Endothelial cell of umbilical vein (primary cell): ENCODE measurements around the gene ADORA2B. TPM values are rescaled to one million over a fixed set of nuclear protein-coding genes. Genes with fewer than 3 reads are reported as not detected.

Experiments
- BruUV-seq: library from RNA; stranded (reverse); fragments of 400-500 nt; replicated peaks from 2 replicates; lab custom pipeline; 2021; lab: Mats Ljungman, UMichigan
- CTCF ChIA-PET: fragments of 300-600, 350-600 bp; sonication (Branson Sonifier 250); formaldehyde crosslinking; loops from one replicate; lab custom pipeline; 2021; ENCODE audit warnings: antibody characterized with exemption, inconsistent platforms; lab: Charles Lee
- POLR2A ChIA-PET: fragments of 300-600, 350-600 bp; sonication (Branson Sonifier 250); formaldehyde crosslinking; loops from one replicate; lab custom pipeline; 2021; ENCODE audit warnings: antibody characterized with exemption, inconsistent platforms; lab: Charles Lee
- DNase-seq: peaks from one replicate; pipeline ENCODE4 v3.0.0-alpha.2; 2011; ENCODE audit warnings: low read depth, low spot score
- FAIRE-seq: peaks from 2 replicates; lab custom pipeline; 2011; peaks lifted over from hg19 to GRCh38; lab: Jason Lieb, UNC
- H2AFZ ChIP-seq: 2 replicates; pipeline ENCODE4 v1.6.0; 2012; ENCODE audit warnings: low read depth, low read length, control low read depth, inconsistent platforms
- H3K27ac ChIP-seq: 2 replicates; pipeline ENCODE4 v1.5.1; 2011; ENCODE audit warnings: low read depth, mild to moderate bottlenecking, control low read depth, low read length, moderate library complexity; ENCODE audit not compliant: insufficient read depth
- H3K27me3 ChIP-seq, 2 experiments: 2 replicates each; pipeline versions ENCODE4 v1.6.0 to v1.6.1; 2011; ENCODE audit warnings: low read length in 2 of 2, mixed read lengths in 1 of 2; ENCODE audit not compliant: control insufficient read depth in 2 of 2, insufficient read depth in 2 of 2
- H3K36me3 ChIP-seq, 2 experiments: 2 replicates in 1 of 2; 3 replicates in 1 of 2; pipeline ENCODE4 v1.5.1; 2011; ENCODE audit warnings: low read length in 2 of 2, mild to moderate bottlenecking in 1 of 2, moderate library complexity in 1 of 2; ENCODE audit not compliant: control insufficient read depth in 2 of 2, insufficient read depth in 2 of 2; ENCODE audit errors: extremely low read depth in 1 of 2
- H3K4me1 ChIP-seq: 3 replicates; pipeline ENCODE4 v1.5.1; 2011; ENCODE audit warnings: mild to moderate bottlenecking, low read length; ENCODE audit not compliant: control insufficient read depth, insufficient read depth; ENCODE audit errors: extremely low read depth
- H3K4me2 ChIP-seq: 2 replicates; pipeline ENCODE4 v1.6.1; 2011; ENCODE audit warnings: low read length, control low read depth, mixed read lengths; ENCODE audit not compliant: insufficient read depth
- H3K4me3 ChIP-seq, 3 experiments: fragments of 200-600 bp in 1 of 3; sonication (generic), shearing (Covaris generic) in 1 of 3; replicated peaks in 1 of 3; 2 replicates each; pipeline ENCODE4 v1.5.1; 2011 to 2016; ENCODE audit warnings: control low read depth in 3 of 3, low read length in 3 of 3, mild to moderate bottlenecking in 2 of 3, inconsistent platforms in 1 of 3, low read depth in 1 of 3, moderate library complexity in 1 of 3; ENCODE audit not compliant: insufficient read depth in 1 of 3
- H3K79me2 ChIP-seq: 2 replicates; pipeline ENCODE4 v1.6.0; 2012; ENCODE audit warnings: low read length, inconsistent platforms; ENCODE audit not compliant: control insufficient read depth, insufficient read depth
- H3K9ac ChIP-seq: replicated peaks from 2 replicates; pipeline ENCODE3; 2011; ENCODE audit warnings: low read length, control low read depth; ENCODE audit not compliant: insufficient read depth; ENCODE audit errors: extremely low read depth
- H3K9me1 ChIP-seq: replicated peaks from 3 replicates; pipeline ENCODE4 v1.6.0; 2011; ENCODE audit warnings: mild to moderate bottlenecking, low read length; ENCODE audit not compliant: control insufficient read depth, insufficient read depth; ENCODE audit errors: extremely low read depth
- H3K9me3 ChIP-seq: replicated peaks from 2 replicates; pipeline ENCODE4 v1.5.1; 2012; ENCODE audit warnings: low read length, inconsistent platforms; ENCODE audit not compliant: control insufficient read depth, insufficient read depth
- H4K20me1 ChIP-seq: replicated peaks from 2 replicates; pipeline ENCODE3; 2011; ENCODE audit warnings: mild to moderate bottlenecking, low read length; ENCODE audit not compliant: control insufficient read depth, insufficient read depth; ENCODE audit errors: extremely low read depth
- EZH2 ChIP-seq: IDR thresholded peaks from 2 replicates; pipeline ENCODE4 v1.6.1; 2012; ENCODE audit warnings: borderline replicate concordance, low read depth, mild to moderate bottlenecking, moderate library complexity, low read length, inconsistent platforms; ENCODE audit not compliant: severe bottlenecking
- FOS ChIP-seq: IDR thresholded peaks from 2 replicates; pipeline ENCODE4 v1.6.1; 2011; ENCODE audit warnings: mild to moderate bottlenecking, low read length, moderate library complexity, borderline replicate concordance; ENCODE audit not compliant: insufficient read depth
- GATA2 ChIP-seq: IDR thresholded peaks from 2 replicates; pipeline ENCODE4 v1.7.0; 2011; ENCODE audit warnings: low read depth, mild to moderate bottlenecking, moderate library complexity, mixed read lengths, low read length; ENCODE audit not compliant: insufficient read length, insufficient read depth
- JUN ChIP-seq: IDR thresholded peaks from 2 replicates; pipeline ENCODE4 v1.6.1; 2011; ENCODE audit warnings: borderline replicate concordance, low read depth; ENCODE audit not compliant: insufficient read length, insufficient read depth
- MAX ChIP-seq: IDR thresholded peaks from 2 replicates; pipeline ENCODE4 v1.6.1; 2011; ENCODE audit not compliant: insufficient read depth, insufficient read length
- MYC ChIP-seq: IDR thresholded peaks from one replicate; pipeline ENCODE4 v1.6.1; 2011; ENCODE audit warnings: mild to moderate bottlenecking, low read depth, low read length
- POLR2A ChIP-seq: IDR thresholded peaks from 2 replicates; pipeline ENCODE4 v1.6.1; 2012; ENCODE audit warnings: low read depth, mild to moderate bottlenecking, control low read depth, low read length
- POLR2AphosphoS5 ChIP-seq: IDR thresholded peaks from 2 replicates; pipeline ENCODE4 v1.6.1; 2012; ENCODE audit warnings: low read depth, mild to moderate bottlenecking, control low read depth, low read length, moderate library complexity; ENCODE audit not compliant: insufficient read depth
- dilution Hi-C: fragments of 300-500 bp; cut with MboI; formaldehyde crosslinking; loops from one replicate; pipeline ENCODE4 v1.15.0; 2019; ENCODE audit warnings: low sequenced_read_pairs; ENCODE audit not compliant: extremely low pct_ligation_motif_present
- intact Hi-C: fragments of 100-400 bp; cut with micrococcal nuclease; formaldehyde crosslinking; loops from one replicate; pipeline ENCODE4 v1.10.0; 2022
- polyA plus RNA-seq, 4 experiments: library from polyadenylated mRNA; depleted of rRNA in 3 of 4; stranded (reverse) in 3 of 4; unstranded in 1 of 4; fragments of >200 nt; gene quantifications; 2 replicates each; pipeline versions ENCODE4 v1.2.1 to v1.2.3, GENCODE V29; 2011 to 2012; ENCODE audit warnings: missing spikeins in 1 of 4
- total RNA-seq: library from RNA; stranded (reverse); gene quantifications from 2 replicates; pipeline ENCODE4 v1.2.3, GENCODE V29; 2021
- TF ChIP-seq, protein P1 (sequence below), 2 donors: IDR thresholded peaks; 1 replicate in 1 of 2; 2 replicates in 1 of 2; pipeline ENCODE4 v1.5.1; 2011; ENCODE audit warnings: low read length in 2 of 2, mild to moderate bottlenecking in 2 of 2, moderate library complexity in 2 of 2, control low read depth in 1 of 2, inconsistent platforms in 1 of 2, low read depth in 1 of 2; ENCODE audit not compliant: insufficient read depth in 1 of 2; ENCODE audit errors: extremely low read depth in 1 of 2

The ADORA2B gene
- total and polyA plus RNA-seq, 2 donors (not counting 3 experiments of a cell fraction or from before 2014, with no cell fraction given) = 8.8 to 9.8 TPM

DNA sequence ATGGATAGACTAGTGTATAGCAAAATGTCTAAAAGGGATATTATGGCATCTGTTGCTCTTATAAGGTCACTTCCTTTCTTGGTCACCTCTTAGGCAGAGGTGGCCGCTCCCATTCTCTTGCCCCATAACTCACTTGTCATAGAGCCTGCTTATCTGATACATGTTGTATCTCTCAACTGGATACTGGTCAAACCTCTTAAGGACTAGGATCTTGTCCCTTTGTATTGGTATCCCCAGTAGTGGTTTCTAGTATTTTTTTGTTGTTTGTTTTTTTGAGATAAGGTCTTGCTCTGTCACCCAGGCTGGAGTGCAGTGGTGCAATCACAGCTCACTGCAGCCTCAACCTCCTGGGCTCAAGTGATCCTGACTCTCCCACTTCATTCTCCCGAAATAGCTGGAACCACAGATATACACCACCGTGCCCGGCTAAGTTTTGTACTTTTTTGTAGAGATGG, 27.6 kb downstream of the ADORA2B start:
- Histone ChIP-seq H3K4me3 (no peak overlapping the region), H3K36me3 (peaks cover 3 to 8% of the 10 kb centered on the region in 2 experiments), H3K9me1 (no peaks in the 10 kb centered on the region), H3K4me1 (peaks cover 2% of the 10 kb centered on the region), H2AFZ (no peak overlapping the region), H3K9ac (no peak overlapping the region), H3K79me2 (peaks cover 34% of the 10 kb centered on the region), H4K20me1 (no peaks in the 10 kb centered on the region), H3K27ac (no peak overlapping the region), H3K27me3 (no peaks in the 10 kb centered on the region), H3K9me3 (no peaks in the 10 kb centered on the region), H3K4me2 (no peak overlapping the region)
- DNase-seq (no peak), FAIRE-seq (no peak)
- CTCF ChIA-PET = no interaction called here
- dilution Hi-C loops = no loop called here
- intact Hi-C loops = no loop called here
- POLR2A ChIA-PET = no interaction called here
- no peak for TF ChIP-seq MAX
- no peak for TF ChIP-seq FOS
- TF ChIP-seq MYC = no peak
- no peak for TF ChIP-seq EZH2
- no peak for TF ChIP-seq GATA2
- TF ChIP-seq POLR2A = no peak
- no peak for TF ChIP-seq POLR2AphosphoS5
- TF ChIP-seq, protein P1, sequence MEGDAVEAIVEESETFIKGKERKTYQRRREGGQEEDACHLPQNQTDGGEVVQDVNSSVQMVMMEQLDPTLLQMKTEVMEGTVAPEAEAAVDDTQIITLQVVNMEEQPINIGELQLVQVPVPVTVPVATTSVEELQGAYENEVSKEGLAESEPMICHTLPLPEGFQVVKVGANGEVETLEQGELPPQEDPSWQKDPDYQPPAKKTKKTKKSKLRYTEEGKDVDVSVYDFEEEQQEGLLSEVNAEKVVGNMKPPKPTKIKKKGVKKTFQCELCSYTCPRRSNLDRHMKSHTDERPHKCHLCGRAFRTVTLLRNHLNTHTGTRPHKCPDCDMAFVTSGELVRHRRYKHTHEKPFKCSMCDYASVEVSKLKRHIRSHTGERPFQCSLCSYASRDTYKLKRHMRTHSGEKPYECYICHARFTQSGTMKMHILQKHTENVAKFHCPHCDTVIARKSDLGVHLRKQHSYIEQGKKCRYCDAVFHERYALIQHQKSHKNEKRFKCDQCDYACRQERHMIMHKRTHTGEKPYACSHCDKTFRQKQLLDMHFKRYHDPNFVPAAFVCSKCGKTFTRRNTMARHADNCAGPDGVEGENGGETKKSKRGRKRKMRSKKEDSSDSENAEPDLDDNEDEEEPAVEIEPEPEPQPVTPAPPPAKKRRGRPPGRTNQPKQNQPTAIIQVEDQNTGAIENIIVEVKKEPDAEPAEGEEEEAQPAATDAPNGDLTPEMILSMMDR (IDR thresholded peaks at IDR 0.05; ENCODE audit: extremely low read depth in 1 of 2, insufficient read depth in 1 of 2, low read depth in 1 of 2, low read length in 2 of 2) = no peak
- no peak for TF ChIP-seq JUN
- BruUV-seq = no TSS peak
